Stimulated activated CD8-positive, alpha-beta memory T cell treated with anti-CD3 and anti-CD28 coated beads, Interleukin-4, amount 100 ng/mL, for 4 hours (primary cell): ENCODE results near the gene PLA2G4D.

Source experiments
- DNase-seq, 2 donors: peaks; one replicate each; pipeline ENCODE4 v3.0.0-alpha.2; 2020; ENCODE audit warnings: low read depth in 2 of 2, low spot score in 1 of 2

The PLA2G4D gene

GRCh38 chr15:42072141-42072685 is 22.1 kb downstream of the PLA2G4D start:
- no peak for DNase-seq

DNA sequence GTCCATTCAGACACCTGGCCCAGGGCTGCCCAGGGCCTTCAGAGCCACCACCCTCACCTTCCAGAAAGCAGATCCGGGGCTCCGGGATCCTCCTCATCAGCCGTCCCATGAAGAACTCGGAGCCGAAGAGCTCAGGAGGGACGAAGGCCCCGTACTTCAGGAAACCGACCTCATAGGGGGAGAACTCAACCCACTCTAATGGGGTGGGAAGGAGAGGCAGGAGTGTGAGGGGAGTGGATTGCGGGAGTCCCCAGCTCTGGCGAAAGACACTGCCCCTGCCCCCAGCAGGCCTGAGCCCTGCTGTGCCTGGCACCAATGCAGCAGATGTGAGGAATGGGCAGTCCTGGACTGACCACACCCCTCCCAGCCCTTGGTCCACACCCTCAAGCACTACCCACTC is 22.6 kb downstream of the PLA2G4D start:
- no peak for DNase-seq

GRCh38 chr15:42070976-42071350 is 23.4 kb downstream of the PLA2G4D start:
- DNase-seq, result no peak

GRCh38 chr15:42070279-42070975 is 23.9 kb downstream of the PLA2G4D start:
- no peak for DNase-seq

- DNase-seq, result no peak
Measured at GRCh38 chr15:42069496-42070278, 24.7 kb downstream of the PLA2G4D start.

GRCh38 chr15:42069025-42069424 is 25.3 kb downstream of the PLA2G4D start:
- DNase-seq, result no peak

DNA sequence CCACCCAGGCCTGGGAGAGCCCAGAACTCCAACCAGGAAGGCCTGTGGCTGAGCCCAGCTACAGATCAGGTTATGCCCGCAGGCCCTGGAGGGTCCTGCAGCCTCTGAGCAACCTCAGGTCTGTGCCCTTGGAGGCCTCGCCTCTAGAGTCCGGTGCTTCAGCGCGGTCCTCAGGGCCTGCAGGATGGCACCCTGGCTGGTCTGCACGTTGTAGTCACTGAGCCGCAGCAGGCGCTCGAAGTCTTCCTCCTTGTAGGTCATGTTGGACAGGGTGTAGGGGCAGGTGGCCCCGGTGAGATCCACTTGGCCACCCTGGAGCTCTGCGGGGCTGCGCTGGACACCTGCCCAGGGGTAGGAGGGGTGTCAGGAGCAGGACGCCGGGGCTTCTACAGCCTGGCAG is 25.8 kb downstream of the PLA2G4D start:
- DNase-seq, result no peak

- no peak for DNase-seq
Measured at GRCh38 chr15:42066764-42067415, 27.5 kb downstream of the PLA2G4D start.

- no peak for DNase-seq
Measured at GRCh38 chr15:42065468-42065867, 28.9 kb downstream of the PLA2G4D start.

DNA sequence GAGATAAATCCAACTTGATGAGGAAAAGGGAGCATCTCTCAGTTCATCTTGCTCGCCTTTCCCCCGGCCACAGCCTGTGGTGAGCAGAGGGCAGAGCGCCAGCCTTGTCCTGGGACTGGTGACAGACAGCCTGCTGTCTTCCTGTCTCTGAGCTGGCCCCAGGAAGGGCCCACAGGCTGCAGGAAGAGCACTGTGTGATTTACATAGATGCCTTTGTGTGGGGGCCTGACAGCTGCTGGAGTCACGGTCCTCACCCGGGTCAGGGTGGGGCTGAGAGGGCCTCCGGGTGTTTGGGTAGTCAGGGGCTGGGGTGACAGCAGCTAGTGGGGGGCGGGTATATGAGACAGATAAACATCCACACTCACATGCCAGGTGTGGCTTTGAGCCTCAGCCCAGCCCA is 29.3 kb downstream of the PLA2G4D start:
- DNase-seq, result no peak

- no peak for DNase-seq
Measured at GRCh38 chr15:42064271-42064670, 30.1 kb downstream of the PLA2G4D start.

DNA sequence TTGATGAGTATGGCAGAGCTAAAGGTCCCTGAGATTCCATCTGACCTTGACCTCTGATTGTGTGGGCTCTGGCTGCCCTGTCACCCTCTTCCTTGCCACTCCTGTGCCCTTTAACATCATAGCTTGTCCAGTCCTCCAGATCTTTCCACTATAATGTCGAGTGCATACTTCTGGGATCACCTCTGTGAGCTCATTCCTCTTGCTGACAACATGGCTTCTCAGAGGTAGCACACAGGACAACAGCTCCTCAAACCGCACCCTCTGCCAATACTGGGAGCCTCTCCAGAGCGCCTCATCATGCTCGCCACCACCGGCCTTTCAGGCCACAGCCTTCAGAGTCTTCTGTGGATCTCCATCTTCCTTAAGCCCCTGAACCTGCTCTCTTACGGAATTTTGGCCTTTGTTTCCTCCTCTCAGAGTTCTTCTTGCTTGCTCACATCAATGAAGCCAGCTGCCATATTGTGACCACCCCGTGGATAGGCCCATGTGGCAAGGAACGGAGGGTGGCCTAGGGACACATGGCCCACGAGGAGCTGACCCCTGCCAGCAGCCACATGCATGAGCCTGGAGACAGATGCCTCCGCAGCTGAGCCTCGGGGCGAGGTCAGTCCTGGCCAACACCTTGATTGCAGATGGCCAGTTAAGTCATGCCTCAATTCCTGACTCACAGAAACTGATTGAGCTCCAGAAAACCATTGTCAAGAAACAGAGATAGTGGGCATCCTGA is 31.1 kb downstream of the PLA2G4D start:
- DNase-seq, result no peak

- no peak for DNase-seq
Measured at GRCh38 chr15:42062284-42062806, 32.0 kb downstream of the PLA2G4D start.

DNA sequence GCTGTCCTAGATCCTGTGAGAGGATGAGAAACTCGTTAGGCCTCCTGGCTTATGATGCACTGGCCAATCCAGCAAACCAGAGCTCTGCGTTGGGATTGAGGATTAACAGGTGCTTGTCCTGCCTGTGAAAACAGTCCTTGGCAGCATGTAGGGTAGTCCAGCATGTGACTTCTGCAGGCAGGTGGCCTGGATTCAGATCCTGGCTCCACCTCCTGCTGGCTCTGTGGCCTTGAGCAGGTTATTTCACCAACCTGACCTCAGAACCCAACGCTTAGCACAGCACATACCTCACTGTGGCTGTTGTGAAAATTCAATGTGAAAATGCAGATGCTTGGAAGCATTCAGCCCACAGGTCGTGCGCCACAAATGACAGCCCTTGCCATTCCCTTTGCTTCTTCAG is 33.6 kb downstream of the PLA2G4D start:
- DNase-seq, result no peak

- DNase-seq, result no peak
Measured at GRCh38 chr15:42060477-42060763, 33.9 kb downstream of the PLA2G4D start.

DNA sequence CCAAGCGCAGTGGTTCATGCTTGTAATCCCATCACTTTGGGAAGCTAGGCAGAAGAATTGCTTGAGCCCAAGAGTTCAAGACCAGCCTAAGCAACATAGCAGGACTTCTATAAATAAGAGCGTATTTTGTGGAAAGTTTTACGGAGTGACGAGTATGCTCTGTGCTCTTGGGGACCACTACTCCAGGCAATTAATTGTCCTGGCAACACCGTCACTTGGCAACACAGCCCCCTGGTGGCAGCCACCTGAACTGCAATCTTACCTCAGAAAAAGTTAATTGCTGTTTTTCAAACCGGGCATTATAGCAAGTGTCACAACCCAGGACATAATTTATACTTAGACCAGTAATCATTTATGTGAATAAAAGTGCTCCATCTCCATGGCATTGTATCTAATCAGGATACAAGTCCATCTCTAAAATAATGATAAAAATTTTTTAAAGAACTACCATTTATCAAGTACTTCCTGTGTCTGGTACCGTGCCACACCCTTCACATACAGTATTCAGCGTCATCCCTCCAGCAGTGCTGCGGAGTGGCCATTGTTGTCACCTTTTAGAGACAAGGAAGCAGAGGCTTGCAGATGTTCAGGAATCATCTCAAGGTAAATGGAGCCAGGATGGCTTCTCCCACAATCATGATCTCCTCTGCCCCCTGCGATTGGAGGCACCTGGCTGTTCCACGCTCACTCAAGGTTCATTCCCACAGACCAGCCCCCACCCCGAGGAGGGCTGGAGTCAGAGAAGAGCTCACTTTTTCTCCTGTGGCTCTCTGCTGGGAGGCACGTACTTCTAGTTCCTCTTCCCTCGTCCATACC is 34.5 kb downstream of the PLA2G4D start:
- peak; percentile 29 to 64 for DNase-seq

- no peak for DNase-seq
Measured at GRCh38 chr15:42058791-42059190, 35.6 kb downstream of the PLA2G4D start.

DNA sequence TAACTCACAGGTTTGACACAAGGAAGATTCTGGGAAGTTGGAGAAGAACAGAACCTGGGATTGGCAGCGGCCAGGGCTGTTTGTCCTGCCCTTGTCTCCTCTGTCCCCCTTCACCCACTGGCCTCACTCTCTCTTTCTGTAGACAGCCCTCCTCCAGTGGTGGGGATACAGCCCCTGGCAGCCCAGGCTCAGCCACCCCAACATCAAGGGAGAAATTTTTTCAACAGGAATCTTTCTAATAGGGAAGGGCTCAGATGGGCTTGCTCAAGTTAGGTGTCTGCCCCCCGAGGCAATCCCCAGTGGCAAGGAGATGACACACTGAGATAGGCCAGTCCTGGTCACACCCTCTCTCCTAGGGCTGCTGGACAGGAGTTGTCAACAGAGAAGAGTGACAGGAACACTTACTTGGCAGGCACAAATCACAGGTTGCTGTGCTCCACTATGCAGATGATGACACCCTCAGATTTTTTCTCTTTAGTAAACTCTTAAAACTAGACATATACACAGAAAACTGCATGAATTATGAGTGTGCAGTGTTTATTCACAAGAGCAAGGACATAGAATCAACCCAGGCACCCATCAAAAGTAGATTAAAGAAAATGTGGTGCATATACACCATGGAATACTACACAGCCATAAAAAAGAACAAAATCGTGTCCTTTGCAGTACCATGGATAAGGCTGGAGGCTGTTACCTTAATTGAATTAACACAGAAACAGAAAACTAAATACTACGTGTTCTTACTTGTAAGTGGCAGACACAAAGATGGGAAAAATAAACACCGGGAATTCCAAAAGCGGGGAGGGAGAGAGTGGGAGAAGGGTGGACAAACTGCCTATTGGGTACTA is 36.3 kb downstream of the PLA2G4D start:
- DNase-seq, result no peak
